Activated naive CD8-positive, alpha-beta T cell treated with anti-CD3 and anti-CD28 coated beads for 36 hours (primary cell): Measurements from ENCODE around the gene CCNY. TPM values are rescaled to one million over a fixed set of nuclear protein-coding genes. Genes with fewer than 3 reads are reported as not detected.
"Not testable (repeated sequence)": the region's sequence is repeated elsewhere in the genome, so short reads cannot be mapped to it uniquely, and the experiment has no call there.

Source experiments
- DNase-seq: peaks from one replicate; pipeline ENCODE4 v3.0.0; 2021
- H3K27ac Mint-ChIP-seq: one replicate; pipeline ENCODE4 v1.8.0; 2022; ENCODE audit warnings: mild to moderate bottlenecking, moderate library complexity, mixed read lengths
- H3K27me3 Mint-ChIP-seq: one replicate; pipeline ENCODE4 v1.8.0; 2022; ENCODE audit warnings: mild to moderate bottlenecking, mixed read lengths
- H3K36me3 Mint-ChIP-seq: one replicate; pipeline ENCODE4 v1.8.0; 2021; ENCODE audit warnings: mild to moderate bottlenecking, mixed read lengths
- H3K4me1 Mint-ChIP-seq: one replicate; pipeline ENCODE4 v1.8.0; 2021; ENCODE audit warnings: mixed read lengths
- H3K4me3 Mint-ChIP-seq: one replicate; pipeline ENCODE4 v1.8.0; 2022; ENCODE audit warnings: mild to moderate bottlenecking, moderate library complexity, mixed read lengths
- H3K9me3 Mint-ChIP-seq: one replicate; pipeline ENCODE4 v1.8.0; 2022; ENCODE audit warnings: mixed read lengths
- total RNA-seq, 2 experiments: library from RNA; stranded (reverse); gene quantifications; one replicate each; pipeline ENCODE4 v1.2.3, GENCODE V29; 2021

The CCNY gene
- total RNA-seq, 2 experiments from 2014 or later, result 52.1 to 55.2 TPM

- Mint-ChIP-seq H3K27ac (no peak overlapping the region), H3K4me3 (no peak overlapping the region), H3K36me3 (peaks cover 5% of the 10 kb centered on the region), H3K9me3 (no peaks in the 10 kb centered on the region), H3K4me1 (peaks cover 25% of the 10 kb centered on the region), H3K27me3 (no peaks in the 10 kb centered on the region)
- DNase-seq, result no peak
These were observed 175.3 kb downstream of the CCNY start for GRCh38 chr10:35511647-35512046.

DNA sequence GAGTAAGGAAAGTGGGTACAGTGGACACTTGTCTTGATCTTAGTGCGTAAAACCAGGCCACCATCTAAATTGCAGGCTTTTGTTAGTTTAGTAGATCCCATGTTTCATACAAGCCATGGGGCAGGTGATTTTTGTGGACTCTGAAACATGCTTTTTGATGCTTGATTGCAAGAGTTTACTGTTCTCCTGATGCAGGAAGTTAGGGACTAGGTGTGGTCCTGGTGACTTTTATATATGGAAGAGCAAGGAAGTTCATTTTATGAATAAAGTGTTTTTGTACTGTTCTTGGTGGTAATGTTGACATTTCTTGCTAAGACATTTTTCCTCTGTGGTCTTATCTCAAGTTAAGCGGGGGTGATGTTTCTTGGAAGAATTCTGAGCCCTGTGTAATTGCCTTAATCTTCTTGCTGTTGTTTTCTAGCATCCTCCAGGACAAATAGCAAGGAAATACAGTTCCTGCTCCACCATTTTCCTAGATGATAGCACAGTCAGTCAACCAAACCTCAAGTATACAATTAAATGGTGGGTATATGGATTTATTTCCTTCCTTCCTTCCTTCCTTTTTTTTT is 179.9 kb downstream of the CCNY start:
- Mint-ChIP-seq H3K4me1 (peaks cover 29% of the 10 kb centered on the region), H3K36me3 (peaks cover 2% of the 10 kb centered on the region), H3K4me3 (no peak overlapping the region), H3K27me3 (no peaks in the 10 kb centered on the region), H3K27ac (no peak overlapping the region), H3K9me3 (no peaks in the 10 kb centered on the region)
- DNase-seq, result no peak

DNA sequence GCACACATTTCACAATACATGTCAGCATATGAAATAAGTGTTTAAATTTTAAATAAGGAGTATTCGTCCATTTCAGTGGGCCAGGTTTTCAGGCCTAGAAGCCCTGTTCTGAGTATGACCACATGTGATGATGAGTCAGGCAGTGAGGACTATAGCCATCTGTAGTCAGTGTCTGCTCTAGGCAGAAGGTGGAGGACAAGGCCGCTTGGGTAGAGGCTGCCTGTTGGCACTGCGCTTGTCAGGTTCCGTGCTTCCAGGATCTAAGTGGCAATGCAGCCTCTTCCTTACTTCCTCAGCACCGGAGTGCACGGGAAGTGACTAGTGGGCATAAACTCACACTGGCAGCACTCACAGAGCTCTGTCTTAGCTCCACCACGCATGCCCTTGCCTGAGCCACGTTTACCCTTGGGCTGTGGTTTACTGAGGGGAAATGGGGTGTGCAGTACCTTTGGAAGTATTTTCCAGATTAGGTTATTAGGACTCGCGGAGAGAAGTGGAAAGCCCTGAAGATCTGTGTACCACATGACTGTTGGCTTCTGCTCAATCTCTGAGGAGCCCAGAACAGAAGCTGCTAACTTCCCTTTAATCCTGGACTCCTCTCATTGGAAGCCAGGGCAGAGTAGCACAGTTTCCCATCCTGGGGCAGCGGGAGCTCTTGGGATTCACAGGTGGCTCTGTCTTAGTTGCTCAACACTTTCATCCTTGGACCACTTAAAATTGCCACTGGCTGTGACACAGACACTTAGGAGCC is 181.3 kb downstream of the CCNY start:
- H3K9me3 Mint-ChIP-seq, result no peaks in the 10 kb centered on the region
- no peak for DNase-seq
- no peak overlapping the region for H3K4me3 Mint-ChIP-seq
- H3K27me3 Mint-ChIP-seq, result no peaks in the 10 kb centered on the region
- no peak overlapping the region for H3K27ac Mint-ChIP-seq
- peaks cover 2% of the 10 kb centered on the region for H3K36me3 Mint-ChIP-seq
- H3K4me1 Mint-ChIP-seq, result peaks cover 29% of the 10 kb centered on the region

- not testable (repeated sequence) for H3K4me3 Mint-ChIP-seq, H3K27ac Mint-ChIP-seq, H3K9me3 Mint-ChIP-seq, DNase-seq, H3K36me3 Mint-ChIP-seq, H3K27me3 Mint-ChIP-seq
- peaks cover 27% of the 10 kb centered on the region for H3K4me1 Mint-ChIP-seq
These were observed 181.9 kb downstream of the CCNY start for GRCh38 chr10:35518187-35518586.

DNA sequence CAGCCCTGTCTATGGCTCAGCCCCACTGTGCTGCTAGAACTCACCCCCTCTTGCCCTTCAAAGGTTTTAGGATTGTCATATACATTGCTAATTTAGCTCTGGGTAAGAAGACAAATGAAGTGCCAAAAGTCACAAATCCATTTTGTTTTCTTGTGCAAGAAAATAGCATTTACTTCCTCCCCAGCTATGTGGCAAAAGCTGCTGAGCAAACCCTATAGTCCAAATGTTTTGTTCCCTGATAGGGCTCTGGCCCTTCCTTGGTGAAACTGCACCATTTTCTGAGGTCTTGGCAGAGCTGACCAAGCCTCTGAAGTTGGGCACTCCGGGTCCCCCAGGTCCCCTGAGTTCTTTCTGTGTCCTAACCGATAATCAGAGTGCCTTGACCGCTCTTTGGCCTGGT is 184.7 kb downstream of the CCNY start:
- Mint-ChIP-seq H3K4me3 (no peak overlapping the region), H3K27me3 (no peaks in the 10 kb centered on the region), H3K9me3 (no peaks in the 10 kb centered on the region), H3K36me3 (no peaks in the 10 kb centered on the region), H3K27ac (no peak overlapping the region), H3K4me1 (peaks cover 13% of the 10 kb centered on the region)
- DNase-seq, result no peak

DNA sequence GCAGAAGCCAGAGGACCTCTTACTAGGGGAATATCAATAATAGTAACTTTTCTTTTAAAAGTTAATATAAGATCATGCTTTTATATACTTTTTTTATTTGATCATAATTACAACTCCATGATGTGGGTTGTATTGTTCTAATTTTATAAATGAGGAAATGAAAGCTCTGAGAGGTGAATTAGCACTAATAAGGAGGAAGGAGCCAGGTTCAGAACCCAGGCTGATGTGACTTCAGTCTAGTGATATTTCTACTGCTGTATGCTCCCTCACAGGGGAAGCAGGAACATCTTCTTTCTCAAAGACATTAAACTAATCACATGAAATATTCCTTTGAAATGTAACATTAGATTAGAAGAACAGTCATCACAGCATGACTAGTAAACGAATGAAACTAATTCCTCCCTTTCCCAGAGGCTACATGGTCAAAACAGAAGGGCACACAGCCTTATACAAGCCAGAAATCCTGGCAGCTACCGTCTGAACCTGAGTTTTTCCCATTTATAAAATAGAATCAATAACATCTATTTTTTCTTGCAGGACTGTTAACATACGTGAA is 187.4 kb downstream of the CCNY start:
- Mint-ChIP-seq H3K9me3 (no peaks in the 10 kb centered on the region), H3K27me3 (no peaks in the 10 kb centered on the region), H3K4me1 (peaks cover 3% of the 10 kb centered on the region), H3K36me3 (no peaks in the 10 kb centered on the region), H3K27ac (no peak overlapping the region), H3K4me3 (no peak overlapping the region)
- no peak for DNase-seq

DNA sequence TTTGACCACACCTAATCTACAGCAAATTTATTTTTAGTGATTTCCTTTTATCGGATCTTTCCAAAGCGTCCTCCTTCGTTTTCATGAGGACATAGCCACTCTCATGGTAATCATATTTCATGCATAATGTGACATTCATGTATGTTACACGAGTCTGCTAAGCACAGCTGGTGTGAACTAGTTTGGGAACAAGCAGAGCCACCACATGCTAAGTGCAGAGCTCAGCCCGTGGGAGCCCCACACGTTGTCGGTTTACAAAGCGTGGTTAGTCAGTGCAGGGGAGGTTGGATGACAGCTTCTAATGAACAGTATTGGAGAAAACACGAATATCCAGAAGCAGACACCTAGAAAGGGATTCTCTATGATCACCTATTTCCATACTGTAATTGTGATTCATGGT is 190.4 kb downstream of the CCNY start:
- H3K9me3 Mint-ChIP-seq, result no peaks in the 10 kb centered on the region
- DNase-seq, result no peak
- H3K4me1 Mint-ChIP-seq, result peaks cover 2% of the 10 kb centered on the region
- no peak overlapping the region for H3K27ac Mint-ChIP-seq
- no peak overlapping the region for H3K4me3 Mint-ChIP-seq
- peaks cover 15% of the 10 kb centered on the region for H3K36me3 Mint-ChIP-seq
- H3K27me3 Mint-ChIP-seq, result no peaks in the 10 kb centered on the region

DNA sequence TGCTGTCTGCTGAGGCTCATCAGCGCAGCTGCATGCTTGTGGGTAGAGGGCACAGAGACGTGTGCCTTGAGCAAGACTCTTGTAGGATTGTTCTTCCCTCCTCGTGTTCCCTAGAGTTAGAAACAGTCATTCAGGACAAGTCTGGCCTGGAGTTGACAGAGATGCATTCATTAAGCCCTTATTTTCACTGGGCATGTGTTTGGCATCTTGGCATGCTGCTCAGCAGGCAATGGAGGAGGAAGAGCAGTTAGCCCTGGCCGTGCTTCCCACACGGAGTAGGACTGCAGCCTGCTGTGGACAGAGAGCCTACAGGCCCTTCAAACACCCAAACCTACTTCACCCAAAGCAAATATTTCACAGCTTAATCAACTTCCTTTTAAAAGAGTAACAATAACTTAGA is 195.8 kb downstream of the CCNY start:
- no peak overlapping the region for H3K27ac Mint-ChIP-seq
- H3K4me3 Mint-ChIP-seq, result no peak overlapping the region
- no peaks in the 10 kb centered on the region for H3K27me3 Mint-ChIP-seq
- peaks cover 61% of the 10 kb centered on the region for H3K36me3 Mint-ChIP-seq
- H3K9me3 Mint-ChIP-seq, result peaks cover 17% of the 10 kb centered on the region
- no peak for DNase-seq
- no peaks in the 10 kb centered on the region for H3K4me1 Mint-ChIP-seq

DNA sequence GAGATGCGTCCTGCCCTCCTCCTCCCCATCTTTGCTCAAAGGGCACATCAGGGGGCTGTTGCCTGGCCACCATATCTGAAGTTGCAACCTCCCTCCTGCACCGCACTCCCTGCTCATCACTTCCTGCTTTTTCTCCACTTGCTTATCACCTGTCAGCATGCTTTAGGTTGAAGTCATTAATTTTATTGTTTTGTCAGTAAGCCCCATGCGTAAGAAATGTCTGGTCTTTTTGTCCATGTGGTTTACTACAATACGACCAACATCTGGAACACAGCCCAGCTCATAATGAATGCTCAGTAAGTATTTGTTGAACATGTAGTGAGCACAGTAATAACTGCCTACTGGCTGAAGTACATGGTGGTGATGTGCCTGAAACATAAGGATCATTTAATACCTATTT is 197.3 kb downstream of the CCNY start:
- Mint-ChIP-seq H3K4me1 (no peaks in the 10 kb centered on the region), H3K36me3 (peaks cover 76% of the 10 kb centered on the region), H3K4me3 (no peak overlapping the region), H3K27ac (no peak overlapping the region), H3K27me3 (no peaks in the 10 kb centered on the region), H3K9me3 (peaks cover 17% of the 10 kb centered on the region)
- no peak for DNase-seq

- H3K36me3 Mint-ChIP-seq, result peaks cover 78% of the 10 kb centered on the region
- no peak for DNase-seq
- H3K4me3 Mint-ChIP-seq, result no peak overlapping the region
- H3K4me1 Mint-ChIP-seq, result peaks cover 3% of the 10 kb centered on the region
- peaks cover 17% of the 10 kb centered on the region for H3K9me3 Mint-ChIP-seq
- H3K27me3 Mint-ChIP-seq, result no peaks in the 10 kb centered on the region
- no peak overlapping the region for H3K27ac Mint-ChIP-seq
These were observed 198.8 kb downstream of the CCNY start for GRCh38 chr10:35535136-35535535.

DNA sequence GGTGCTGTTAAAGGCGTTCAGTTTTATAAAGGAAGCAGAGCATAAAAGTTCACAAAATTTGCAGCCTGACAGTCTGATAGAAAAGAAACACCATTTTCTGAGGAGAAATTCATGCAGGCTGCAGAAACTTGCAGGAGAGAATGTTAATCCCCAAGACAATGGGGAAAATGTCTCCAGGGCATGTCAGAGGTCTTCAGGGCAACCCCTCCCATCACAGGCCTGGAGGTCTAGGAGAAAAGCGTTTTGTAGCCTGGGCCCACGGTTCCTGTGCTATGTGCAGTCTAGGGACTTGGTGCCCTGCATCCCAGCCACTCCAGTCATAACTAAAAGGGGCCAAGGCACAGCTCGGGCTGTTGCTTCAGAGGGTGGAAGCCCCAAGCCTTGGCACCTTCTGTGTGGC is 200.5 kb downstream of the CCNY start:
- DNase-seq, result no peak
- Mint-ChIP-seq H3K4me3 (no peak overlapping the region), H3K27ac (no peak overlapping the region), H3K9me3 (peaks cover 17% of the 10 kb centered on the region), H3K27me3 (no peaks in the 10 kb centered on the region), H3K36me3 (peaks cover 80% of the 10 kb centered on the region), H3K4me1 (peaks cover 16% of the 10 kb centered on the region)

DNA sequence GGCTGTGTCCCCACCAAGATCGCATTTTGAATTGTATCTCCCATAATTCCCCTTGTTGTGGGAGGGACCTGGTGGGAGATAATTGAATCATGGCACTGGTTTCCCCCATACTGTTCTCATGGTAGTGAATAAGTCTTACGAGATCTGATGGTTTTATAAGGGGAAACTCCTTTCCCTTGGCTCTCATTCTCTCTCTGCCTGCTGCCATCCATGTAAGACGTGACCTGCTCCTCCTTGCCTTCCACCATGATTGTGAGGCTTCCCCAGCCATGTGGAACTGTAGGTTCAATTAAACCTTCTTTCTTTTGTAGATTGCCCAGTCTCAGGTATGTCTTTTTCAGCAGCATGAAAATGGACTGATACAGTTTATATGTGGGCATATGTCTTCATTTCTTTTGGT is 201.6 kb downstream of the CCNY start:
- not testable (repeated sequence) for H3K27me3 Mint-ChIP-seq, H3K27ac Mint-ChIP-seq, DNase-seq, H3K4me3 Mint-ChIP-seq
- Mint-ChIP-seq H3K36me3 (peaks cover 77% of the 10 kb centered on the region), H3K4me1 (peaks cover 20% of the 10 kb centered on the region), H3K9me3 (peaks cover 19% of the 10 kb centered on the region)

- no peak overlapping the region for H3K4me3 Mint-ChIP-seq
- peak overlapping the region; percentile 85 for H3K27ac Mint-ChIP-seq
- H3K27me3 Mint-ChIP-seq, result no peaks in the 10 kb centered on the region
- peaks cover 20% of the 10 kb centered on the region for H3K4me1 Mint-ChIP-seq
- peaks cover 55% of the 10 kb centered on the region for H3K36me3 Mint-ChIP-seq
- peaks cover 9% of the 10 kb centered on the region for H3K9me3 Mint-ChIP-seq
- DNase-seq, result no peak
These were observed 204.2 kb downstream of the CCNY start for GRCh38 chr10:35540296-35541164.

DNA sequence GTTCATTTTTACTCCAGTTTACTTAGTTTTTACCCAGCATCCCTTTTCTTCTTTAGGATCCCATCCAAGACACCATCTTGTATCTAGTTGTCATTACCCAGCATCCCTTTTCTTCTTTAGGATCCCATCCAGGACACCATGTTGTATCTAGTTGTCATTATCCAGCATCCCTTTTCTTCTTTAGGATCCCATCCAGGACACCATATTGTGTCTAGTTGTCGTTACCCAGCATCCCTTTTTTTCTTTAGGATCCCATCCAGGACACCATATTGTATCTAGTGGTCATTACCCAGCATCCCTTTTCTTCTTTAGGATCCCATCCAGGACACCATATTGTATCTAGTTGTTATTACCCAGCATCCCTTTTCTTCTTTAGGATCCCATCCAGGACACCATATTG is 205.4 kb downstream of the CCNY start:
- H3K36me3 Mint-ChIP-seq, result peaks cover 45% of the 10 kb centered on the region
- peaks cover 20% of the 10 kb centered on the region for H3K4me1 Mint-ChIP-seq
- peaks cover 2% of the 10 kb centered on the region for H3K9me3 Mint-ChIP-seq
- H3K27me3 Mint-ChIP-seq, result no peaks in the 10 kb centered on the region
- no peak overlapping the region for H3K4me3 Mint-ChIP-seq
- H3K27ac Mint-ChIP-seq, result no peak overlapping the region
- DNase-seq, result no peak

- Mint-ChIP-seq H3K27me3 (no peaks in the 10 kb centered on the region), H3K4me1 (peaks cover 20% of the 10 kb centered on the region), H3K27ac (peak overlapping the region; percentile 75), H3K36me3 (peaks cover 39% of the 10 kb centered on the region), H3K4me3 (no peak overlapping the region), H3K9me3 (peaks cover 2% of the 10 kb centered on the region)
- no peak for DNase-seq
These were observed 206.0 kb downstream of the CCNY start for GRCh38 chr10:35542303-35542702.
